ENCODE results near the gene COX19. TPM values are rescaled to one million over a fixed set of nuclear protein-coding genes. Genes with fewer than 3 reads are reported as not detected.

COX19 gene
- total RNA-seq, 1 donor from 2014 or later = 12.1 TPM

GRCh38 chr7:992709-993607, 17.6 kb upstream of the COX19 start:
- DNase-seq (ENCODE audit: low spot score) = peak; percentile 94

- no peak for DNase-seq (ENCODE audit: low spot score)
Observed at GRCh38 chr7:991729-992656, 16.6 kb upstream of the COX19 start.

GRCh38 chr7:990933-991728, 15.8 kb upstream of the COX19 start:
- DNase-seq (ENCODE audit: low spot score) = no peak

- no peak for DNase-seq (ENCODE audit: low spot score)
Observed at GRCh38 chr7:990352-990932, 15.1 kb upstream of the COX19 start.

GRCh38 chr7:988963-989529, 13.7 kb upstream of the COX19 start:
- DNase-seq (ENCODE audit: low spot score) = no peak

- DNase-seq (ENCODE audit: low spot score) = no peak
Observed at GRCh38 chr7:988426-988911, 13.1 kb upstream of the COX19 start.

- no peak for DNase-seq (ENCODE audit: low spot score)
Observed at GRCh38 chr7:987909-988308, 12.6 kb upstream of the COX19 start.

GRCh38 chr7:986766-987751, 11.7 kb upstream of the COX19 start:
- DNase-seq (ENCODE audit: low spot score) = no peak

GRCh38 chr7:985915-986741, 10.8 kb upstream of the COX19 start:
- no peak for DNase-seq (ENCODE audit: low spot score)

GRCh38 chr7:985127-985416, 9.7 kb upstream of the COX19 start:
- DNase-seq (ENCODE audit: low spot score) = no peak

GRCh38 chr7:984361-985126, 9.2 kb upstream of the COX19 start:
- DNase-seq (ENCODE audit: low spot score) = no peak

- no peak for DNase-seq (ENCODE audit: low spot score)
Observed at GRCh38 chr7:983616-984071, 8.3 kb upstream of the COX19 start.

- no peak for DNase-seq (ENCODE audit: low spot score)
Observed at GRCh38 chr7:983004-983615, 7.8 kb upstream of the COX19 start, which contains the start of gene CYP2W1. Gene CYP2W1, plus strand, starts transcription at chr7:983181. Its CDS starts 31 bp downstream, at chr7:983212.

- no peak for DNase-seq (ENCODE audit: low spot score)
Observed at GRCh38 chr7:982511-983003, 7.2 kb upstream of the COX19 start.

- no peak for DNase-seq (ENCODE audit: low spot score)
Observed at GRCh38 chr7:981793-982510, 6.6 kb upstream of the COX19 start.

- DNase-seq (ENCODE audit: low spot score) = no peak
Observed at GRCh38 chr7:979886-980571, 4.7 kb upstream of the COX19 start.

Measured in mucosa of gallbladder (tissue), 1 donor.